Ishikawa (cell line): ENCODE measurements around the gene DNA2.

Experiments
- CEBPB ChIP-seq: IDR thresholded peaks from 2 replicates; pipeline ENCODE4 v1.6.1; 2012
- EGR1 ChIP-seq: IDR thresholded peaks from 2 replicates; pipeline ENCODE4 v1.6.1; 2012
- EP300 ChIP-seq: IDR thresholded peaks from 2 replicates; pipeline ENCODE4 v1.6.1; 2012; ENCODE audit warnings: borderline replicate concordance
- NFIC ChIP-seq: IDR thresholded peaks from 2 replicates; pipeline ENCODE4 v1.6.1; 2012
- RAD21 ChIP-seq: IDR thresholded peaks from 2 replicates; pipeline ENCODE4 v1.6.1; 2012; ENCODE audit warnings: low read depth
- REST ChIP-seq: IDR thresholded peaks from 2 replicates; pipeline ENCODE4 v1.6.1; 2012; ENCODE audit warnings: low read depth, mild to moderate bottlenecking
- TAF1 ChIP-seq: IDR thresholded peaks from 2 replicates; pipeline ENCODE4 v1.6.1; 2012; ENCODE audit warnings: low read depth, mild to moderate bottlenecking
- TCF12 ChIP-seq: IDR thresholded peaks from 2 replicates; pipeline ENCODE4 v1.6.1; 2012; ENCODE audit warnings: low read depth
- TEAD4 ChIP-seq: IDR thresholded peaks from 2 replicates; pipeline ENCODE4 v1.6.1; 2012
- YY1 ChIP-seq: IDR thresholded peaks from 2 replicates; pipeline ENCODE4 v1.6.1; 2012; ENCODE audit warnings: low read depth
- ZBTB7A ChIP-seq: IDR thresholded peaks from 2 replicates; pipeline ENCODE4 v1.6.1; 2012; ENCODE audit warnings: low read depth
- TF ChIP-seq, protein P1 (sequence below): IDR thresholded peaks from 2 replicates; pipeline ENCODE4 v1.6.1; 2012
- TF ChIP-seq, protein P2 (sequence below): IDR thresholded peaks from 2 replicates; pipeline ENCODE4 v1.6.1; 2012

- TF ChIP-seq, protein P1, sequence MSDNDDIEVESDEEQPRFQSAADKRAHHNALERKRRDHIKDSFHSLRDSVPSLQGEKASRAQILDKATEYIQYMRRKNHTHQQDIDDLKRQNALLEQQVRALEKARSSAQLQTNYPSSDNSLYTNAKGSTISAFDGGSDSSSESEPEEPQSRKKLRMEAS = no peak
- TF ChIP-seq TCF12 (no peak), REST (no peak), RAD21 (no peak), NFIC (no peak), YY1 (no peak), CEBPB (no peak), EP300 (no peak), TEAD4 (no peak), ZBTB7A (no peak), EGR1 (no peak), TAF1 (no peak)
- TF ChIP-seq, protein P2, sequence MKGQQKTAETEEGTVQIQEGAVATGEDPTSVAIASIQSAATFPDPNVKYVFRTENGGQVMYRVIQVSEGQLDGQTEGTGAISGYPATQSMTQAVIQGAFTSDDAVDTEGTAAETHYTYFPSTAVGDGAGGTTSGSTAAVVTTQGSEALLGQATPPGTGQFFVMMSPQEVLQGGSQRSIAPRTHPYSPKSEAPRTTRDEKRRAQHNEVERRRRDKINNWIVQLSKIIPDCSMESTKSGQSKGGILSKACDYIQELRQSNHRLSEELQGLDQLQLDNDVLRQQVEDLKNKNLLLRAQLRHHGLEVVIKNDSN = no peak
Measured at GRCh38 chr10:68470300-68470699, 1.5 kb downstream of the DNA2 start.
